ENCODE measurements around the gene STMN3.

DNA sequence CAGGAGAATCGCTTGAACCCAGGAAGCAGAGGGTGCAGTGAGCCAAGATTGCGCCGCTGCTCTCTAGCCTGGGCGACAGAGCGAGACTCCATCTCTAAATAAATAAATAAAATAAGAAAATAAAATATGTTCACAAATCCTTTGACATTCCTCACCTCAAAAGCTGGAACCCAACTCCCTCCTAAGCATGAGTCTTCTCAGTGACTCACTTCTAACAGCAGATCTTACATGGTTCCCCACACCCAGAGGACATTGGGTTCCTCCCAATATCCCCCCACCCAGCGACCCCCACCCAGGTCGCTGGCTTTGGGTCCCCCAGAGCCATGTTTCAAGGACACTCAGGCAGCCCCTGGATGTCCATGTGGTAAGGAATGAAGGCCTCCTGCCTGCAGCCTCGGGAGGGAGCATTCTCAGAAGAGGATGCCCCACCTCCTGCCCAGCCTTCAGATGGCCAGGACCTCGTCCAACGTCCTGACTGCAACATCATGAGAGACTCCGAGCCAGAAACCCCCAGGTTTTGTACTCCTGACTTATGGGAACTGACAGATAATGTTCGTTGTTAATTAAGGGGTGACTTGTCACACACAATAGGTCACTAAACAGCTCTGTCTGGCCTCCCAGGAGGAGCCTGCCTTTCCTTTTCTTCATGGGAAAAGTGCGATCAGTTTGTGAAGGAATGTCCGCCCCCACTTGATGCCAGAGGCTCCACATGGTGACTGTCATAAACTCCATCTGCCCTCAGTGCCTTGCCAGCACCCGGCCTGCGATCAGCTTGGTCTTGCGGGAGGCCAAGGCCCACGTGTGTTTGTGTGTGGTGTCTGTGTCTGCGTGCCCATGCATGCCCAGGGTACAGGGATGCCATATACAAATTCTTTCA lies 16.2 kb downstream of the STMN3 start:
- TF ChIP-seq POLR2AphosphoS5 (IDR thresholded peaks at IDR 0.05) (no peak), POLR2A (IDR thresholded peaks at IDR 0.05) (no peak)
- TF ChIP-seq, protein P1, sequence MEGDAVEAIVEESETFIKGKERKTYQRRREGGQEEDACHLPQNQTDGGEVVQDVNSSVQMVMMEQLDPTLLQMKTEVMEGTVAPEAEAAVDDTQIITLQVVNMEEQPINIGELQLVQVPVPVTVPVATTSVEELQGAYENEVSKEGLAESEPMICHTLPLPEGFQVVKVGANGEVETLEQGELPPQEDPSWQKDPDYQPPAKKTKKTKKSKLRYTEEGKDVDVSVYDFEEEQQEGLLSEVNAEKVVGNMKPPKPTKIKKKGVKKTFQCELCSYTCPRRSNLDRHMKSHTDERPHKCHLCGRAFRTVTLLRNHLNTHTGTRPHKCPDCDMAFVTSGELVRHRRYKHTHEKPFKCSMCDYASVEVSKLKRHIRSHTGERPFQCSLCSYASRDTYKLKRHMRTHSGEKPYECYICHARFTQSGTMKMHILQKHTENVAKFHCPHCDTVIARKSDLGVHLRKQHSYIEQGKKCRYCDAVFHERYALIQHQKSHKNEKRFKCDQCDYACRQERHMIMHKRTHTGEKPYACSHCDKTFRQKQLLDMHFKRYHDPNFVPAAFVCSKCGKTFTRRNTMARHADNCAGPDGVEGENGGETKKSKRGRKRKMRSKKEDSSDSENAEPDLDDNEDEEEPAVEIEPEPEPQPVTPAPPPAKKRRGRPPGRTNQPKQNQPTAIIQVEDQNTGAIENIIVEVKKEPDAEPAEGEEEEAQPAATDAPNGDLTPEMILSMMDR (IDR thresholded peaks at IDR 0.05) = no peak
